Heart right ventricle (tissue), 16 donors: Measurements from ENCODE around the gene SNUPN. TPM values are rescaled to one million over a fixed set of nuclear protein-coding genes. Genes with fewer than 3 reads are reported as not detected.

Experiments used
- ATAC-seq, 8 donors: fragments of 200-7000 bp; cut with Tn5 transposase; one replicate each; pipeline ENCODE4 v1.9.1; 2020; ENCODE audit warnings: mild to moderate bottlenecking in 8 of 8, moderate library complexity in 8 of 8, moderate number of reproducible peaks in 1 of 8
- DNase-seq, 2 donors: peaks; one replicate each; pipeline ENCODE4 v3.0.0-alpha.2; 2020
- H3K27ac ChIP-seq, 10 donors: fragments of 200-600 bp; sonication (generic) in 2 of 10; one replicate each; pipeline versions ENCODE4 v1.5.0 to v1.8.0; 2020 to 2022; ENCODE audit warnings: mild to moderate bottlenecking in 3 of 10
- H3K27me3 ChIP-seq, 7 donors: fragments of 200-600 bp; one replicate each; pipeline ENCODE4 v1.8.0; 2021 to 2022; ENCODE audit warnings: mild to moderate bottlenecking in 2 of 7
- H3K36me3 ChIP-seq, 9 donors: fragments of 200-600 bp; sonication (generic) in 1 of 9; one replicate each; pipeline versions ENCODE4 v1.5.0 to v1.8.0; 2020 to 2022; ENCODE audit warnings: mild to moderate bottlenecking in 2 of 9
- H3K4me1 ChIP-seq, 9 donors: fragments of 200-600 bp; sonication (generic) in 1 of 9; one replicate each; pipeline versions ENCODE4 v1.5.0 to v1.8.0; 2020 to 2022; ENCODE audit warnings: mild to moderate bottlenecking in 4 of 9
- H3K4me3 ChIP-seq, 10 donors: fragments of 200-600 bp; sonication (generic) in 2 of 10; one replicate each; pipeline versions ENCODE4 v1.5.0 to v1.8.0; 2020 to 2022; ENCODE audit warnings: mild to moderate bottlenecking in 7 of 10, moderate library complexity in 2 of 10
- H3K9me3 ChIP-seq, 11 donors: fragments of 200-600 bp in 10 of 11; sonication (generic) in 2 of 11; one replicate each; pipeline versions ENCODE4 v1.5.0 to v1.8.0; 2013 to 2022; ENCODE audit warnings: mild to moderate bottlenecking in 2 of 11, control low read depth in 1 of 11, moderate library complexity in 1 of 11
- WGBS, 2 donors: extraction: QIAGEN DNeasy Blood & Tissue Kit; methylation state at CpG; one replicate each; pipeline ENCODE4 v1.1.7; 2013; ENCODE audit warnings: inconsistent platforms in 1 of 2; 5-methylcytosine and 5-hydroxymethylcytosine counted together
- intact Hi-C, 10 donors: fragments of 100-400 bp; cut with DNase I; formaldehyde crosslinking; loops; one replicate each; pipeline versions ENCODE4 v1.11.1 to v1.14.2; 2022
- polyA plus RNA-seq, 2 donors: library from polyadenylated mRNA; stranded (reverse); fragments of 200-250 nt; gene quantifications; one replicate each; pipeline ENCODE4 v1.2.3, GENCODE V29; 2013
- total RNA-seq, 10 donors: library from RNA; stranded (reverse); fragmentation: NEBNext Ultra II Directional in 3 of 10; extraction: Animal tissue kit (Norgen Biotek cat#: 25700) in 3 of 10; gene quantifications; one replicate each; pipeline versions ENCODE4 v1.2.1 to v1.2.4, GENCODE V29; 2021 to 2023
- TF ChIP-seq, protein P1 (sequence below), 9 donors: fragments of 200-600 bp; sonication (generic) in 2 of 9; IDR thresholded peaks; one replicate each; pipeline versions ENCODE4 v1.5.0 to v1.8.0; 2021 to 2022; ENCODE audit warnings: antibody characterized with exemption in 9 of 9, mild to moderate bottlenecking in 5 of 9, moderate library complexity in 1 of 9
- donor health status: Arrhythmogenic right ventricular cardiomyopathy.
- donor health status: ischemic (EF 13 %, LVEDD 7.1; RV severe dilation, severe dysfunction).
- donor health status: healthy with polysubstance abuse.
- donor health status: DM: no; HTN: yes; CAD: no.
- donor health status: DM: no; HTN: no; CAD: no.
- donor health status: ischemic (EF 25% LVEDD 6.9; RV normal size, moderate dysfunction).
- donor health status: ischemic (EF 25% LVEDD 5.7; RV mildly dilated, moderate dysfunction).
- donor health status: healthy.
- donor health status: DM: yes; HTN: yes; CAD: no.
- donor health status: Ischemic cardiomyopathy.
- donor health status: ischemic (EF 35%, LVEDD 5.7; RV mildly dilated, moderate dysfunction).
- donor health status: nonischemic (EF 11% LVEDD 7.7; RV severe dilation, severe dysfunction).
- donor health status: DM: yes; HTN: yes; CAD: no.
- donor health status: PGD.
- donor health status: ischemic (EF 29% LVEDD 5.4; RV normal size, mild dysfunction).
- donor health status: nonischemic (EF 23%, LVEDD 6.1; RV moderate dilation, normal function).

SNUPN gene
- total and polyA plus RNA-seq, 12 donors, result 12.9 to 18.2 (median 16.1) TPM

DNA sequence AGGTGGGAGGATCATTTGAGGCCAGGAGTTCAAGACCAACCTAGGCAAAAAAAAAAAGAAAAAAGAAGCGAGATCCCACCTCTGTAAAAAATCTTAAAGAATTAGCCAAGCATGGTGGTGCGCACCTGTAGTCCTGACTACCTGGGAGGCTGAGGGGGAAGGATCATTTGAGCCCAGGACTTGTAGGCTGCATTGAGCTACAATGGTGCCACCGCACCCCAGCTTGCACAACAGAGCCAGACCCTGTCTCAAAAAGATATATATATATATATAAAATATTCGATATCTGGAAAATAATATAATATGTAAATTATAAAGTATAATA lies 15.6 kb upstream of the SNUPN start:
- peaks cover 15 to 46% (median 40%) of the 10 kb centered on the region in 9 donors for H3K4me1 ChIP-seq
- peaks cover 0 to 13% (median 0%) of the 10 kb centered on the region in 9 donors for H3K36me3 ChIP-seq
- 76 to 84% methylated on average over 4 of the region's 4 CpGs for WGBS, 2 donors
- H3K9me3 ChIP-seq, result no peaks in the 10 kb centered on the region
- ATAC-seq (no peak), DNase-seq (no peak)
- TF ChIP-seq, protein P1, sequence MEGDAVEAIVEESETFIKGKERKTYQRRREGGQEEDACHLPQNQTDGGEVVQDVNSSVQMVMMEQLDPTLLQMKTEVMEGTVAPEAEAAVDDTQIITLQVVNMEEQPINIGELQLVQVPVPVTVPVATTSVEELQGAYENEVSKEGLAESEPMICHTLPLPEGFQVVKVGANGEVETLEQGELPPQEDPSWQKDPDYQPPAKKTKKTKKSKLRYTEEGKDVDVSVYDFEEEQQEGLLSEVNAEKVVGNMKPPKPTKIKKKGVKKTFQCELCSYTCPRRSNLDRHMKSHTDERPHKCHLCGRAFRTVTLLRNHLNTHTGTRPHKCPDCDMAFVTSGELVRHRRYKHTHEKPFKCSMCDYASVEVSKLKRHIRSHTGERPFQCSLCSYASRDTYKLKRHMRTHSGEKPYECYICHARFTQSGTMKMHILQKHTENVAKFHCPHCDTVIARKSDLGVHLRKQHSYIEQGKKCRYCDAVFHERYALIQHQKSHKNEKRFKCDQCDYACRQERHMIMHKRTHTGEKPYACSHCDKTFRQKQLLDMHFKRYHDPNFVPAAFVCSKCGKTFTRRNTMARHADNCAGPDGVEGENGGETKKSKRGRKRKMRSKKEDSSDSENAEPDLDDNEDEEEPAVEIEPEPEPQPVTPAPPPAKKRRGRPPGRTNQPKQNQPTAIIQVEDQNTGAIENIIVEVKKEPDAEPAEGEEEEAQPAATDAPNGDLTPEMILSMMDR (IDR thresholded peaks at IDR 0.05), result no peak
- peak overlapping the region in 6 of 10 donors; percentile 87 to 100 (median 94) for H3K27ac ChIP-seq
- intact Hi-C loops, result loop anchor here in 2 of 10 donors (5.0 to 10.0 kb wide), 2 partner anchors 264 to 274 kb away; partner anchors contain the start of genes FBXO22 (in 1 of the 2) and MAN2C1 (in 1 of the 2)
- no peaks in the 10 kb centered on the region for H3K27me3 ChIP-seq
- peak overlapping the region in 4 of 10 donors; percentile 70 to 89 (median 86) for H3K4me3 ChIP-seq

DNA sequence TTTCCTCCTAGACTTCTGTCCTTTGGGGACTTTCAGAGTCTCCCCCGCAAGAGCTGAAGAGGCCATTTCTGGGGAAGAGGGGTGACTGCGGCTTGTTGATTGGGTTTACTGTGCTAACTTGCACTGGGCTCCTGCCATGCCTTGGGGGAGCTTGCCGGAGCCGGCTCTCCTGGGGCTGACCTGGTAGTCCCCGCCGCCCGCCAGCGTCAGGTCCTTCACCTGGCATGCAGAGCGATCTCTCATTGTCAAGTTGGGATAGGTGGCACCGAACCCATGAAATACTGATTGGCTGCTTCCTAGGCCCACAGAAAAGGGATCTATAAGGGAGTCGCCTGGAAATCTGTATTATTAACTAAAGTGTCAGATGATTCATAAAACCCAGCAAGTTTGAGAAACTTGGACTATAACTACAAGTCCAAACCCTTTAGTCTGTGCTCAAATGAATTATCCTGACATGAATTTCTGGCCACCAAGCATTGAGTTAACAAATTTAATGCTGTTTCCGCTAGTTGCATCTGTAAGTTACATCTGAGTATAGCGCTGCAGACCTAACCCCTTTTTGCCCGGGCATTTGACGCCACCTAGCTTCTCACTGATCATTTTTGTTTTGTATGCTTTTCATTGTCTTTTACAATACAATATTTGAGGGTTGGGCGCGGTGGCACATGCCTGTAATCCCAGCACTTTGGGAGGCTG lies 15.1 kb upstream of the SNUPN start:
- Histone ChIP-seq H3K9me3 (no peaks in the 10 kb centered on the region), H3K36me3 (peaks cover 0 to 13% (median 0%) of the 10 kb centered on the region in 9 donors), H3K4me3 (peak overlapping the region; percentile 67 to 98 (median 88)), H3K4me1 (peaks cover 15 to 42% (median 37%) of the 10 kb centered on the region in 9 donors), H3K27me3 (no peaks in the 10 kb centered on the region), H3K27ac (peak overlapping the region; percentile 87 to 100 (median 92))
- intact Hi-C loops, result loop anchor here in 2 of 10 donors (5.0 to 10.0 kb wide), 2 partner anchors 264 to 273 kb away; partner anchors contain the start of genes FBXO22 (in 1 of the 2) and MAN2C1 (in 1 of the 2)
- peak; percentile 2 to 60 (median 32) for ATAC-seq
- peak in 1 of 2 donors; percentile 51 for DNase-seq
- TF ChIP-seq, protein P1 (IDR thresholded peaks at IDR 0.05), result peak in 2 of 9 donors; percentile 17 to 34
- 7 to 8% methylated on average over 17 of the region's 17 CpGs for WGBS, 2 donors

DNA sequence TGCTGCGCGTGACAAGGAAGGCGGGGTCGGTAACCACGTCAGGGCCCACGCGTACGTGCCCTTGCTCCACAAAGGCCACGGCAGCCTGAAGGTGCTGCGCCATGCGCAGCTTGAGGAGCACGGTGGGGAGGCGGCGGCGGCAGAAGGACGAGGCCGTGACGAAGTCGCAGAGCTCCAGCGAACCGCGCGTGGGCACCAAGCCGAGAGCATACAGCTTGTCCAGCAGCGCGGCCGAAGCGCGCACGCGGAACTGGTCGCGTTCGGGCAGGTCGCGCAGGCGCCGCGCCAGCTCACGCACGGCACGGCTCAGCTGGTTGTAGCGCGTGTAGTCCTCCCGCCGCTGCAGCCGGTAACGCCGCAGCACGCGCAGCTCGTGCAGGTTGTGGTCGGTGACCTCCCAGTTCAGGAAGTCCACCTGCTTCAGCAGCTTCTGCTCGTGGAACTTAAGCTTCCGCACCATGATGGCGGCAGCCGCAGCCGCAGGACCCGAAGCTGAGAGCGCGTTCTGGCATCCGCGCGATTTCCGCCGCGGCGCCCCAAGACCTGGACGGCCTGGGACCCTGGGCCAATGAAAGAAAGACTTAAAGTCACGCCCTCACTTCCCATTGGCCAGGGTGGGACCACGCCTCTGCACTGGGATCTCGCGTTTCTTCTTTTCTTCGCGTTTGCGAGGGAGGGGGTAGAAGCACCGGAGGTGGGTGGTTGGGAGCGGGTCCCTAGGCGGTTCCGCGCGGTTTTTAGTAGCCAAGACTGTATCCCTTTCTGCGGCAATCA lies 14.4 kb upstream of the SNUPN start, which contains the start of gene IMP3:
TSS of gene IMP3 (minus strand) at position 516 of the 774 bp plus-strand sequence. CDS start at position 460, 56 bp downstream.
- Histone ChIP-seq H3K27ac (peak within 1 kb of the TSS; percentile 87 to 100 (median 92)), H3K9me3 (no peaks in the 10 kb centered on the region), H3K4me3 (peak within 1 kb of the TSS; percentile 67 to 98 (median 88)), H3K36me3 (peaks cover 0 to 13% (median 0%) of the 10 kb centered on the region in 9 donors), H3K27me3 (no peaks in the 10 kb centered on the region), H3K4me1 (peaks cover 15 to 42% (median 37%) of the 10 kb centered on the region in 9 donors)
- peak; percentile 97 to 98 (median 97) for ATAC-seq
- TF ChIP-seq, protein P1 (IDR thresholded peaks at IDR 0.05), result no peak
- DNase-seq, result peak; percentile 93 to 96
- intact Hi-C loops, result loop anchor here in 8 of 10 donors (1.0 to 10.0 kb wide), 7 partner anchors 15 to 273 kb away; partner anchors contain the start of genes FBXO22 (in 1 of the 8), MAN2C1 (in 1 of the 8), SIN3A (in 1 of the 8) and SNUPN (in 1 of the 8)
- WGBS, 2 donors, result 0% methylated on average over 83 of the region's 83 CpGs
